NCI-H2171 (cell line): Measurements from ENCODE around the gene ACAA2.
"Not testable (repeated sequence)": the region's sequence is repeated elsewhere in the genome, so short reads cannot be mapped to it uniquely, and the experiment has no call there.

Source experiments
- DNase-seq: peaks from one replicate; lab custom pipeline; 2025; lab: John Stamatoyannopoulos, UW

ACAA2 gene

GRCh38 chr18:49812286-49813068 lies 856 bp downstream of the ACAA2 start:
- no peak for DNase-seq

- DNase-seq: no peak
Observed at GRCh38 chr18:49811151-49811938, 2.0 kb downstream of the ACAA2 start.

GRCh38 chr18:49808553-49809191 lies 4.7 kb downstream of the ACAA2 start:
- not testable (repeated sequence) for DNase-seq

GRCh38 chr18:49804096-49804495 lies 9.2 kb downstream of the ACAA2 start:
- DNase-seq: no peak

GRCh38 chr18:49802623-49803022 lies 10.7 kb downstream of the ACAA2 start:
- DNase-seq: no peak

GRCh38 chr18:49800491-49800890 lies 12.8 kb downstream of the ACAA2 start:
- not testable (repeated sequence) for DNase-seq

- not testable (repeated sequence) for DNase-seq
Observed at GRCh38 chr18:49799806-49800205, 13.5 kb downstream of the ACAA2 start.

GRCh38 chr18:49798001-49798400 lies 15.3 kb downstream of the ACAA2 start:
- DNase-seq: no peak

- DNase-seq: no peak
Observed at GRCh38 chr18:49795612-49796552, 17.5 kb downstream of the ACAA2 start.

GRCh38 chr18:49794743-49795142 lies 18.6 kb downstream of the ACAA2 start:
- no peak for DNase-seq

GRCh38 chr18:49789560-49790134 lies 23.7 kb downstream of the ACAA2 start:
- DNase-seq: not testable (repeated sequence)

- DNase-seq: no peak
Observed at GRCh38 chr18:49788327-49788898, 24.9 kb downstream of the ACAA2 start.

- no peak for DNase-seq
Observed at GRCh38 chr18:49786019-49786720, 27.2 kb downstream of the ACAA2 start.

- no peak for DNase-seq
Observed at GRCh38 chr18:49784427-49785185, 28.7 kb downstream of the ACAA2 start.

- not testable (repeated sequence) for DNase-seq
Observed at GRCh38 chr18:49783631-49784030, 29.7 kb downstream of the ACAA2 start.

- DNase-seq: peak; percentile 88
Observed at GRCh38 chr18:49778826-49779465, 34.4 kb downstream of the ACAA2 start.

GRCh38 chr18:49769047-49769728 lies 44.1 kb downstream of the ACAA2 start:
- DNase-seq: no peak

- no peak for DNase-seq
Observed at GRCh38 chr18:49768051-49768391, 45.3 kb downstream of the ACAA2 start.
